Dendritic cell treated with granulocyte-macrophage colony-stimulating factor and Interleukin-4, amounts not matched to agents 40 ng/mL and 50 ng/mL, for 4 days (primary cell): Measurements from ENCODE around the gene ADIPOR2.

Experiments used
- H3K27ac Mint-ChIP-seq: one replicate; pipeline ENCODE4 v1.8.0; 2022; ENCODE audit warnings: mild to moderate bottlenecking, mixed read lengths
- H3K27me3 Mint-ChIP-seq: one replicate; pipeline ENCODE4 v1.8.0; 2022; ENCODE audit warnings: mild to moderate bottlenecking, mixed read lengths
- H3K36me3 Mint-ChIP-seq: one replicate; pipeline ENCODE4 v1.8.0; 2022; ENCODE audit warnings: low read depth, mixed read lengths
- H3K4me1 Mint-ChIP-seq: one replicate; pipeline ENCODE4 v1.8.0; 2022; ENCODE audit warnings: low read depth, mixed read lengths
- H3K4me3 Mint-ChIP-seq: one replicate; pipeline ENCODE4 v1.8.0; 2022; ENCODE audit warnings: mild to moderate bottlenecking, moderate library complexity, mixed read lengths
- H3K9me3 Mint-ChIP-seq: one replicate; pipeline ENCODE4 v1.8.0; 2022; ENCODE audit warnings: mixed read lengths
- intact Hi-C: fragments of 100-400 bp; cut with micrococcal nuclease; formaldehyde crosslinking; loops from one replicate; pipeline ENCODE4 v1.15.0; 2022

Gene ADIPOR2

GRCh38 chr12:1836241-1836803 is 145.5 kb downstream of the ADIPOR2 start:
- H3K9me3 Mint-ChIP-seq = no peaks in the 10 kb centered on the region
- peaks cover 20% of the 10 kb centered on the region for H3K27me3 Mint-ChIP-seq
- intact Hi-C loops = no loop called here
- H3K4me3 Mint-ChIP-seq = no peak overlapping the region
- H3K4me1 Mint-ChIP-seq = peaks cover 44% of the 10 kb centered on the region
- no peaks in the 10 kb centered on the region for H3K36me3 Mint-ChIP-seq
- no peak overlapping the region for H3K27ac Mint-ChIP-seq

DNA sequence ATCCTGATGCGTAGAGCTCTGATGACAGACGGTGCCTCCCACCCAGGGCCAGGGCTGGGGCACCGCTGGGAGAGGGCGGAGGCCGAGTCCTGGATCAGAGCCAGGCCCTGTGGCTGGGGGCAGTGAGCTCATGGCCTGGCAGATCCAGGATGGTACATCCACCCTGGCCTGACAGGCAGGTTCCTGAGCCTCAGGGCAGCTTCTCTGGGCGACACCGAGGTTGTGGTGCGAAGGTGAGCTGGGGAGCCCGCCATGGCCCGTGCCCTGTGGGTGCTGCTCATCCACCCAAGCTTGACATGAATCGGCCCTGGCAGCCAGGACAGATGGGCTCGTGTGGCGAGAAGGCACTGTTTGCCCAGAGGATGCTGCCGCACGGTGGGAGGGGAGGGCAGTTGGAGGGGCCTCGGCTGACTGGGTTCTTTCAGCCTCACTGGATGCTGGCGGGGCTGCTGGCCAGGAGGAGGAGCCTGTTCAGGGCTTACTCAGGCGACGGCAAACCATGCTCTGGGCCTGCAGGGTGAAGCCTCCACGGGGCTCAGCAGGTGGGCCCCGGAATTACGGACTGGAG is 146.1 kb downstream of the ADIPOR2 start:
- Mint-ChIP-seq H3K4me1 (peaks cover 48% of the 10 kb centered on the region), H3K27me3 (peaks cover 18% of the 10 kb centered on the region), H3K36me3 (no peaks in the 10 kb centered on the region), H3K27ac (no peak overlapping the region), H3K9me3 (no peaks in the 10 kb centered on the region), H3K4me3 (no peak overlapping the region)
- intact Hi-C loops = no loop called here

DNA sequence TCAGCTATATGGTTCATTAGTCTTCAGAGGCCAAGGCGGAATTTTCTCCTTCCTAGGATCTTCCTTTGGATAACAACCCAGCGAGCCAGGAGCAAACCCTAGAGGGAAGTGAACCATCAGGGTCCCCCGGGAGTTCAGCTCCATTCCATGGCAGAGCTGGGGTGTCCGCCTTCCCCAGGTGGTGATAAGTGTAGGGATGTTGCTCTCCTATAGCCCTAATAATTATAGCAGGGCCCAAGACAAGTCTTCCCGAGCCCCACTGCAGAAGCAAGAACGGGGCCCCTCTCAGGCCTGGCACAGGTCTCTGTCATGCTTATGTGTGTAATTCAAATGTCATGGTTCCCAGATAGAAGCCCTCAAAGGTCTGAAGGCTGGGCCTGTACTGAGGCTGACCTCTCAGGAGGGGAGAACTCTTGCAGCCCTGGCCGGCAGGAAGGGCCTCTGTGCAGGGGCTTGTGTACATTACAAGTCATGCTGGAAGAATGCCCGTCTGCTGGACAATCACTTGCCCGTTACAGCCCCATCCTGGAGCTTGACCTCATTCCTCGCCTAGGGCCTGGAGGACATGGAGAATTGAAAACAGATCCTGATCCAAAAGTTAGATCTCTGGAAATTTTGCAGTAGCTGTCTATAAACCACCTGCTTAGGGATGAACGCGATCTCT is 146.8 kb downstream of the ADIPOR2 start:
- Mint-ChIP-seq H3K27me3 (peaks cover 17% of the 10 kb centered on the region), H3K36me3 (no peaks in the 10 kb centered on the region), H3K9me3 (no peaks in the 10 kb centered on the region), H3K4me1 (peaks cover 53% of the 10 kb centered on the region), H3K4me3 (no peak overlapping the region), H3K27ac (no peak overlapping the region)
- intact Hi-C loops = no loop called here
